GM19452 (cell line): Measurements from ENCODE around the gene MBD4.
"Not testable (repeated sequence)": the region's sequence is repeated elsewhere in the genome, so short reads cannot be mapped to it uniquely, and the experiment has no call there.

Experiments used
- ATAC-seq: cut with Tn5 transposase; IDR thresholded peaks from one replicate; pipeline ENCODE4 v1.9.1; 2021; ENCODE audit not compliant: unreplicated experiment

Gene MBD4

GRCh38 chr3:129412542-129413198 lies 27.1 kb downstream of the MBD4 start:
- ATAC-seq: no peak

GRCh38 chr3:129410971-129411370 lies 28.8 kb downstream of the MBD4 start:
- no peak for ATAC-seq

DNA sequence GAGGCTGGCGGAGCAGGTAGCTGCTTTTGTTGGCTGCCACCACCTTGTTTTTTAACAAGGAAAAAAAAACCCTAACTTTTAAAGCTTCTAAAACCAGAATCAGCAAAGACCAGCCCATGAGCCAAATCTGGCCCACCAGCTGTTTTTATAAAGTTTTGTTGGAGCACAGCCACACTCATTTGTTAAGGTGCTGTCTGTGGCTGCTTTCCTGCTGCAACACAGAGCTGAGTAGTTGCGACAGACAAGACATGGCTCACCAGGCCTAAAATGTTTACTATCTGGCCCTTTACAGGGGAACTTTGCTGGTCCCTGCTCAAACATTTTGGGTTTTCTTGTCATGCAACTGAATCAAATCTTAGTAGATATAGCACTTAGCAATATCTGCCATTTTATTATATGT lies 30.2 kb downstream of the MBD4 start:
- ATAC-seq: no peak

- ATAC-seq: peak; percentile 55
Observed at GRCh38 chr3:129404610-129405009, 35.1 kb downstream of the MBD4 start.

DNA sequence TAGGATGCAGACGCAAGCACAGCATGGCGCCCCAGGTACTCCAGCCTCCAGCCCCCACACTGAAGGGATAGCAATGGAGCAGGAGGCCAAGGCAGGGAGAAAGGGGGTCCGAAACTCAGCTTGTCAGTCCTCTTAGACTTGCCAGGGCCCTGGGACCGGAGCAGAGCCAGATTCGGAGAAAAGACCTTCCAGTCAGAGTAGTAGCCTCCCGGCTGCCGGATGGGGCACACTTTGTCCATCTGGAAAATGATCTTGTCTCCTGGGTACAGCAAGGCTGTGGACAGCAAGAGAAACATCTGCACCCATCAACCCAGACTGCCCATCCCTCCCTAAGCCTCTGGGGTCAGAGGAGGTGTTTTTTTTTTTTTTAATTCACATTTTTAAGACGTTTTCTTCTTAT lies 35.6 kb downstream of the MBD4 start:
- ATAC-seq: no peak

DNA sequence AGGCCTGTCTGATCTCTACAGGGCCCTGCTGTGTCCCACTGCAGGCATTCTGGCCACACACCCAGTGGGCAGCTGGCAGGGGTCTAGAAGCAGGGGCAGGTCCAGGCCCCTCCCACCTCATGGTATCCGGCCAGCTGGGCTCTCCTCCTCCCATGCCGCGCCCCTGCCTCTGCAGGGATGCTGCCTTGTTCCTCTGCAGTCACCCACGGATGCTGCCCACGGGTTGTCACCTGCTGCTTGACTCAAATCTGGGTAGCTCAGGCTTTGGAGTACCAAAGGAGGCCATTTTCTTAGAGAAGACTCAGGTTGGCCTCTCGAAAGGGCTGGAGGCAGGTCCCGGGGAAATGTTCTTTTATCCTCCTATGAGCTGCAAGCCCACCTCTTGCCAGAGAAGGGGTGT lies 36.3 kb downstream of the MBD4 start:
- ATAC-seq: no peak

GRCh38 chr3:129402616-129403015 lies 37.1 kb downstream of the MBD4 start:
- ATAC-seq: no peak

- no peak for ATAC-seq
Observed at GRCh38 chr3:129402210-129402609, 37.5 kb downstream of the MBD4 start.

DNA sequence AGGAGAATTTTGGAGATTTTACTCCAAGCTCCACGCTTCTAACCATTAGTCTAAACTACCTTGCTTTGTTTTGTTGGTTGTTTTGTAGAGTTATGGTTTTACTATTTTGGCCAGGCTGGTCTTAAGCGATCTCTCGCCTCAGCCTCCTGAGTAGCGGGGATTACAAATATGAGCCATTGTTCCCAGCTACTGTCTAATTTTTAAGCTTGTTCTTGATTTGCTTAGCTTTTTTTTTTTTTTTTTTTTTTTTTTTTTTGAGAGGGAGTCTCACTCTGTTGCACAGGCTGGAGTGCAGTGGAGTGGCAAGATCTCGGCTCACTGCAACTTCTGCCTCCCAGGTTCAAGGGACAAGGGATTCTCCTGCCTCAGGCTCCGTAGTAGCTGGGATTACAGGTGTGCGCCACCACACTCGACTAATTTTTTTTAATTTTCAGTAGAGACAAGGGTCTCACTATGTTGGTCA lies 39.8 kb downstream of the MBD4 start:
- ATAC-seq: no peak

GRCh38 chr3:129399145-129399894 lies 40.4 kb downstream of the MBD4 start:
- ATAC-seq: peak; percentile 83

GRCh38 chr3:129398803-129399144 lies 41.0 kb downstream of the MBD4 start:
- peak; percentile 14 for ATAC-seq

DNA sequence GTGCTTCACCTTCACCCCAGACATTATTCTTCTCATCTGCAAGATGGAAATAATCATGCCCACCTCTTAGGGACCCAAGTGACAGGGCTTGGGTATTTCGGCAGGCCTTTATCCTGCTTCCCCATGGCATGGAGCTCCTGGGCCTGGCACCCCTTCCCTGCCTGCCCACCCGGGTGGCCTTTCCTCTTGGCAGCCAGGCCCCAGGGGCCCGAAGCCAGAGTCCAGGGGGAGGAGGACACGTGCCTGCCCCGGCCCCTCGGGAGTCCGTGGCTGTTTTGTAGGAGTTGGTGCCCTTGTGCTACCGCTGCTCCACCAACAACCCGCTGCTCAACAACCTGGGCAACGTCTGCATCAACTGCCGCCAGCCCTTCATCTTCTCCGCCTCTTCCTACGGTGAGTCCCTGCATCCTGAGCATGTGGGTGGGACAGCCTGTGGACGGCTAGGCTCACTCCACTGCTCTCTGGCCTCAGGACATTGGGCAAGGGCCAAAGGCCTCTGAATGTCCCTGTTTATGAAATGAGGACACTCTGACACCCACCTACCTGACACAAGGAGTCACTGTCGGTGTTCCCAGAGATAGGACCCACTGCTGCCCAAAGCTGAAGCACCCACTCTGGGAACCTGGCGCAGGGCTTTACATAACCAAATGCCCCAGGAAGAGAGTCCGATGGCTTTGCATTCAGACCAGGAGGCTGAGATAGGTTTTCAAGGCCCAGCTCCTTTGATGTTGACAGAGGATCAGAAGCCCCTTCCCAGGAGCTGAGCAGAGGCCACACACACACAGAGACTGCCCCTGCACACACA lies 45.8 kb downstream of the MBD4 start:
- not testable (repeated sequence) for ATAC-seq

DNA sequence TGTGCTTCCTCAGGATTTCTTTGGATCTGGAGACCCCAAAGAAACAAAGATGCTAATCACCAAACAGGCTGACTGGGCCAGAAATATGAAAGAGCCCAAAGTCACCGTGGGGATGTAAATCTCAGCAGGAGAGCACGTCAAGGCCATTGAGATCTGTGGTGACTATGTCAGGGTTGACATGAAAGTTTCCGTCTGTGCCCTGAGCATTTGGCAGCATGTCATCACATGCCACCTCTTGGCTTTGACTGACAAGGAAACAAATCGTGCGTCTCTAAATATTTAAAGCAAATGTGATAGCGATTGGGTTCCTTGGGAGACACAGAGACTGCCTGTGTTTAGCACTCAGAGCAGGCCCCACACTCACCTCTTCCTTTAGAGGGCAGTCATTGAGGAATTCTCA lies 46.5 kb downstream of the MBD4 start:
- no peak for ATAC-seq

- ATAC-seq: not testable (repeated sequence)
Observed at GRCh38 chr3:129392106-129392887, 47.5 kb downstream of the MBD4 start.

DNA sequence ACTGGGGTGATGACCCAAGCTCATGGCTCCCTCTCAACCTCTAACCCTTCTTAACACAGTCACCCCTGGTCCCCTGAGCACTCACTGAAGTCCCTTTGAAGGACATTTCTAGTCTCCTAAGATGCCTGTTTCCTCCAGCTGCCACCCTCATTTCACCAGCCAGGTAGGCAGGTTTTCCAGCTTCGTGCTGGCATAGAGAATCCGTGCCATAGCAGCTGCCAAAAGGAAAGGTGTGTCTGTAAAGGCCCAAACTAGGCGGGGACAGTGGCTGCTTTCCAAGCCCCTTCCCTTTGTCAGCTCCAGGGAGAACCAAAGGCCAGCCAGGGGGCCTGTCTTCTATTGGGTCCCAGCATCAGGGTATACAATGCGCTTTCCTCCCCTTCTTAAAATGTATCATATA lies 48.2 kb downstream of the MBD4 start:
- not testable (repeated sequence) for ATAC-seq

DNA sequence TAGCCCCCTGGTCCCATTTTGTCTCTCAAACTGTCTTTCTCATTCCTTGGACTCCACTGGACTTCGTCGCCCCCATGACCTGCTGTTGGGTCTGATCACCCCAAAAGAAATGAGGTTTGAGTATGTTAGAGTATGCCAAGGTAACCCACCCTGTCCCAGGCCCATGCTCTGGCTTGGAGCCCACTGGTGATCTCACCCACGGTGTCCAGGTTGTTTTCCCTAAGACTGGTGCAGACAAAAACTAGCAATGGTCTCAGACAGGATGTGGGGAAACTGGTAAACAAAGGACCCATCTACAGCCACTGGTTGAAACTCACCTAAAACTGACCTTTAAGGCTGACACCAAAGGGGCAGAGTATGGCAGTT lies 50.2 kb downstream of the MBD4 start:
- ATAC-seq: no peak

DNA sequence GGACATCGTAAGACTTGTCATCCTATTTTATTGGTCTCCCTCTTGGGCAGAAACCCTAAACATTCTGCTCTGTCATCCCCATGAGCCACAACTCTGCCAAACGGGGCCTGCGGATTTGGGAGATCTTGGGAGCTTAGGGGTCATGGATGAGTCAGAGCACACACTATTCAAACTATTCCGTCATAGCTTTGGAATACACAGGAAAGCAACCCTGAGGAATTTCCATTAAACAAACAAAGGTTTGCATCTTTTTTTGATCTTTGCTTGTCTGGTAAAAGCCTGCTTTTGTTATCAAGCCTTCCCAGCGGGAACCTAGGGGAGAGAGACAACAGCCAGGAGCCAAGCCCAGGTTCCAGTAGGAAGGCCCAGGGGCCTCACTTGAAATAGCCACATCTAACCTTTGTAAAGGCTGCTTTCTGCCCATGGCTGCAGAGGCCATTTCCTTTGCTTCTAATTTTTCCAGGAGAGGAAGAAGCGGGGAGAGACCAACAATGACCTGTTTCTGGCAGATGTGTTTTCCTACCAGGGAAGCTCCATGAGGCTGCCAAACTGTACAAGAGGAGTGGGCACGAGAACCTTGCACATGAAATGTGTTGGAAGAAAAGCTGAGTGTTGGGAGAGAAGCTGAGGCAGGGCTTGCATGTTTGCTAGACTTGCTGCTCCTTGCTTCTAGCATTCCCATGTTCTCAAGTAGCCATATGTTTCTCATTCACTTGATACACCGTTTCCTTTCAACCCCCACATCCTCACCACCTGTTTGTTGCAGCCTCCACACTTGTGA lies 50.8 kb downstream of the MBD4 start:
- not testable (repeated sequence) for ATAC-seq

GRCh38 chr3:129387487-129387886 lies 52.3 kb downstream of the MBD4 start:
- no peak for ATAC-seq

DNA sequence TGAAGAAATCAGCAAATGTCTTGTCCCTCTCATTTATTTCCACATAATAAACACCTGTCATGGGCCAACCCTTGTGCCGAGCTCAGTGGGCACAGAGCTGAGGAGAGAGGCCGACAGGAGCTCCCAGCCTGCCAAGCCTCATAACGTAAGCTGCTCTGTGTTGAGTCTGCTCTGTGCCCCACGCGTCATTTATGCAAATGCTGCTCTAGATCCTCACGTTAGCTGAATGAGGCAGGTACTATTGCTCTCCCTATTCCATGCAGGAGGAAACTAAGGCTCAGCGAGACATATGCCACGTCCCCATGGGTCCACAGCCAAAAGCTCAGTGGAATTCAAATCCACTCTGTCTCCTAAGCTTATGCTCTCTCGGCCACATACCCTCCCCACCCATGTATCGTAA lies 52.8 kb downstream of the MBD4 start:
- no peak for ATAC-seq

DNA sequence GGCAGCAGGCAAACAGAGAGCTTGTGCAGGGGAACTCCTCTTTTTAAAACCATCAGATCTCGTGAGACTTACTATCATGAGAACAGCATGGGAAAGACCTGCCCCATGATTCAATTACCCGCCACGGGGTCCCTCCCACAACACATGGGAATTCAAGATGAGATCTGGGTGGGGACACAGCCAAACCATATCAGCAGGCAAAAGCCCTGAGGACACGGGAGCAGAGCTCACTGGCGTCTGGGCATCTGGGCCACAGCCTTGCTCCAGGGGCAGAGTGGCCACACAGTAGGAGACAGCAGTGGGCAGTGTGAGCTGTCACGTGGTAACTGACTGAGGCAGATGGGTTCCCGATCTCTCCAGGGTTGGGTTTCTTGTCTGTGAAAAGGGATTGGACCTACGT lies 54.2 kb downstream of the MBD4 start:
- not testable (repeated sequence) for ATAC-seq
